ENCODE data around the gene SLC6A11.
A peak's percentile ranks its signal among the peaks of the same experiment; 100 is the strongest.

SLC6A11 gene

DNA sequence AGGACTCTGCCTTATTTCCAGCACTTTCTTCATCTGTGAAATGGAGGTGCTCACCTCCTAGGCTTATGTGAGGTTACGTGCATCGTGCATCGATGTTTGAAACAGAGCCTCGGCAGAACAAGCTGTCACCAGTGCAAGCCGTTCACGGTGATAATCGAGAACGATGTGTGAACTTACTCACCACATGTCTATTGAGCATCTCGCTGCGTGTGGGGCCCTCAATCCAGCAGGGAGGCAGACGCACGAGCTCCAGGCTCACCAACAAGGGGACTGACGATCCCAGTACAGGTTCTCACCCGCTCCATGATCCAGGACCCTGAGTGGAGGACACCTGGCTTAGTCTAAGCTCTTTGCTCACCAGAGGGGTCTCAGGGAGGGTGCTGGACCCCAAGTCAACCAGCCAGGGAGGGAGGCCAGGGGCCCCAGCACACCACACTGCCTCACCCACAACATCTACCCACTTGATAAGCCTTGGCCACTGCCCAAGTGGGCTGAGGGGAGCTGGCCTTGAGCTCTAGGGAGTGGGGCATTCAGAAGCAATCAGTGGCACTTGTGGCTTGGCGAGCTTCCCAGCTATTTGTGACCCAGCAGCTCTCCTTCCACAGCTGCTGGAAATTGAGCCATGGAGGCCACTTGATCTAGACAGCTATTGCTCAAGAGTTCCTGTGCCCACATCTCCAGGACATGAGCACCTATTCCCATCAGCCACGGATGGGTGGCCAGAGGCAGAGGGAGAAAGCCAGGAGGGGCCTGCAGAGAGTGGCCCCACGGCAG, 142.1 kb downstream of the SLC6A11 start:
- DNase-seq: no peak

DNA sequence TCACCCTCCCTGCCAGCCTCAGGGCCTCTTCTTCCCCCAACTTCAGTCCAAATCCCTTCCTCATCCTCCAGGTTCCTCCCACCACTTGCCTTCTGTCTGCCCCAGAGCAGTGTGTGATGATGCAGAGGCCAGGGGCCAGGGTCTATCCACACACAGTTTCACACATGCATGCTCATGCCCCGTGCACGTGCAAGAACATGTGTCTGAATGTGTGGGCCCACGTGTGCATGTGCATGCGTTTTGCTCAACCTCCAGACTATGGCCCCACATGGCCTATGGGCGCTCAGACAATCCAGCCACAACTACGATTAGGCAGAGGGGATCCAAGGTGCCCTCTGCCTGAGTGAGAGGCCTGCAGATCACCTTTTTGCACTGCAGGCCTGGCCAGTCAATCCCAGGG, 144.2 kb downstream of the SLC6A11 start:
- no peak for DNase-seq

DNA sequence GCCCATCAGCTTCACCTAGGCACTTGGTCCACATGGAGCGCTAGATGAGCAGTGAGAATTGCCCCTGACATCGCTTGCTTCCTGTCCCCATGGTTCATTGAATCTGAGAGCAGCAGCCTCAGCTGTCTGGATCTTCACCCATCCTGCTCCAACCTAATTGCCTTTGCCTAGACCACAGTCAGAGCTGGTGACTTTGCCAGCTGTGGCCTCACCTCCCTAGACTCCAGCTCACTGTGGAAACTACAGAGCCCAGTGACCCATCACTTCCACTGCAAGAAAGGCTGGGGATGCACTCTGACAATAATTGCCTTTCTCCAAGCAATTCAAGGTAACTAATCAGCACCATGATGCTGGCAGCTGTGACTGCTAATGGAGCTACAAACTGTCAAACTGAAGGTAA, 145.9 kb downstream of the SLC6A11 start:
- DNase-seq: no peak

DNA sequence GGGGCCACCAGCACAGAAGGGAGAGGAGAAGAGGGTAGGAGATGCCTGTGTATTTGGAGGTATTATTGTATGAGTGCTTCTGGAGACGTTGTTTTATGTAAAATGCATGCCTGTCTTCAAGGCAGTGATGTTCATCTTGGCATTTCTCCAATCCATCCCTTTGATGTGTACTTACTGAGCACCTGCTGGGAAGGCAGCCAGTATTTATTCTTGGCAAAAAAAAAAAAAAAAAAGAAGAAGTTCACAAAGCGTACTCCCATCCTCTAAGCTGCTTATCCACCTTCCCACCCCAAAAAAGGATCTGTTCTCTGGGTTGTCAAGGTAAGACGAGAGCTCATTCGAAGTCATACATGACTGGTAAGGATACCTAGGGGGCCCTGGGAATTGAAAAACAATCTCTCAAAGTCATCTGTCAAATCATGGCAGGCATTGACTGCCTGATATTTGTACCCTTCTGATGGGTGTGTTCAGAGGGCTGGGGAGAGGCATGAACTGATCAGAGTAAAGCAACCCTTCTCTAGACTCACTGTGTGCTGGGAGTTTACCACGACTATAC, 146.5 kb downstream of the SLC6A11 start:
- no peak for DNase-seq

DNA sequence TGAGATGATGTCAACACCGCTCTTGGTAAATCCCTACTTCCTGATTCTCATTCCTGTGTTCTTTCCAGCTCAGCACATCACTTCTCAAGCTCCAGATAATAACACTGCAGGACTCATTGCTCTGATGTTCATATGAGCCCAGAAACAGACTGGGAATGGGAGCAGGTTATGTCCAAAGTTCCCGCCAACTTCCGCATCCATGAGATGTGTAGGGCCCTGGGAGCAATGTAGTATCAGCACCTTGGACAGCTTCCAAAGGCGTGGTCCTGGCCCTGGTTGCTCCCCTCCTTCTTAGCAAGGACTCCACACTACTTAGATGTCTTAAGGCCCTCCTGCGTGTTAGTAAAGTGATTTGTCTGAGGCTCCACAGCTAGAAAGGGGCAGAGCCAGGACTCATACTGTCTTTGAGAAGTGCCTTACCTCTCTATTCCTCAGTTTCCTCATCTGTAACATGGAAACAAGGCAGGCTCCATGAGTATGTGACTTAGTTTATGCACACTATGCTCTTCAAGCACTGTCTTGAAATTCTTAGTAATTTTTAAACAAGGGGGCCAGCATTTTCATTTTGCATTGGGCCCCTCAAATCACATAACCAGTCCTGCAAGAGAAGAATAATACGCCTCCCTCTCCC, 148.6 kb downstream of the SLC6A11 start:
- DNase-seq: no peak

DNA sequence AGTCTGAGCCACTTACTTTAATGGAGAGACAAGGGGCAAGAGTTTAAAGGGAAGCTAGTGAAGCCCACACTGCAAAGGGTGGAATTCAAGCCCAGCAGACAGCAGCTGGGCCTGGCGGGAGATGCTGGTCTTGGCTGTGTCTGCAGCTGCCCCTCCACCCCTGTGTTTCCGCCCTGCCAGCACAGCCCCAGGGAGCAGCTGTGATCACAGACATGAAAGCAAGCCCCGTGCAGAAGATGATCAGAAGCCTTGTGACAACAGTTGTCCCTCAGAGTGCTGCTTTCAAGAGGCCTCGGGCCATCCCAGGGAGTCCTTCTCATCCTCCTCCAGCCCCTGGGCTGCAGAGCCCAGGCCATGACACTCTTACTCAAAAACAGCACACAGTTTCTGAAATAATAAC, 152.4 kb downstream of the SLC6A11 start:
- no peak for DNase-seq

DNA sequence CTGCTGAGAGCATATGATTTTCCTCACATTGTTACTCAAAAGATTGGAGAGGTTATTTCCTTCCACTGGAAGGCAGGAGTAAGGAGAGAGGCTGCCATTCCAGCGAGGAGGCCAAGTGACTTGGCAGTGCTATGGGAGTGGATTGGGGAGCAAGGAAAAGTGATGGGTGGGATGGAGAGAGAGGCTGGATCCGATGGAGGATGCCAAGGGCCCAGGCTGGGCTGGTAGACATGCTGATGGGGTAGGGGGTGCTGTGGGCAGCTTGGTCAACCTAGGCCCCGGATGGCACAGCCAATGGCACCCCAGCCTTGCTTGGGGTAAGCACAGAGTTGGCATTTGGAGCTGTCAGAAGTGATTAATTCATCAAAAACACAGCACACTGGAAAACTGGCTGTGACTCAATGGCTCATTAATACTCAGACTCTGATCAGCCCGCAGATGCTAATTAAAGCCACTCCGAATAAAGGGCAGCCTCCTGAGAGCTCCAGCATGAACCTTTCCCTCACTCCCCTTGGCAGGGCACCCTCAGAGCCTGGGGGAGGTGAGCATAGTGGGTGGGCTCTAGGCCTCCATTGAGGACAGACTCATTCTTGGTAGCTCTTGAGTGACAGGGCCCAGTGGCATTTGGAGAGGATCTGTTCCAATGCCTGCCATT, 154.4 kb downstream of the SLC6A11 start:
- DNase-seq: no peak

DNA sequence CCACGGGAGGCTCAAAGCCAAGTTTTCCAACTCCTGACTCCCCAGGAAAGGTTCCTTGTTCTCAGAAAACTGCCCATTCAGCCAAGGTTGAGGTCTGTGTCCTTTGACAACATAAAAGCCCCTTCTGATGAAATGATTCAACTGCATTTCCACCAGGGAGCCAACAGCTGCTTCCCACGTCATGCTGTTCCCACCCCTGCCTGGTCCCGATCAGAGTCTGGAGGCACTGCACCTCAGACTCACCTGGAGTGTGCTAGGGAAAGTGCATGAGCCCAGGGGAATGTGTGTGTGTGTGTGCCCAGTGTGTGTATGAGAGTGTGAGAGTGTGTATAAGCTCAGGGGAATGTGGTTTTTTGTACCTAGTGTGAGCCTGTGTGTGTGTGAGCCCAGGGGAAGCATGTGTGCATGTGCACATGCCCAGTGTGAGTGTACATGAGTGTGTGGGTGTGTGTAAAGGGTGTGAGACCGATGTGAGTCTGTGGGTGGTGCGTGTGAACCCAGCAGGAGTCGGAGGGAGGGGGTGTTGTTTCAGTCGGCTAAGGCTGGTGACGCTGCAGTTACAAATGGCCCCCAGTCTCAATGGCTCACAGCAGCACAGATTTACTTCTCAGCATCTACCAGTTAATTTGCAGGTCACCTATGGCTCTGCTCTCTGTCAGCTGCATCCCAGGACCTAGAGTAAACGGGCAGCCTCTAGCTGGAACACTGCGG, 156.2 kb downstream of the SLC6A11 start:
- no peak for DNase-seq

DNA sequence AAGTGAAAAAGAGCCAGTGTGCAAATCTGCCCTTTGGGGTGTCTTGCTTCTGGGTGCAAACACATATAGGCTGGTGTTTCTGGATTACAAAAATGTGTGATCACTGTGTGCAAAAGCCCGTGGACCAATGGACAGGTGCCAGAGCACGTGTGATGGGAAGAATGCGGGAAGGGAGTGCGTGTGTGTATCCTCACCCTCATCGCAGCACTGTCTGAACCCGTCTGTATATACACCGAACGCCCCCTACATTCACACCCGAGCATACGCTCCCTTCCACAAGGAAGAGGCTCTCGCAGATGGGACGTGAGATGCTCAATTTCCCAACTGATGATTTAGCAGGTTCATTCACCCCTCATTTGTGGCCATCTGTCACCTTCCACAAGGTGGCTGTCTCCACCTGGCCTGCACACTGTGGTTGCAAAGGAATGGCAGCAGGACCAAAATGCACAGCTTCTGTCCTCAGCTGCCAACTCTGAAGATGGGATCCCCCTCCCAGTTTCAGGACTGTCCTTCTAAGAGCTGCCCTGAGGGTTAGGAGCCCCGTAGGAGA, 157.1 kb downstream of the SLC6A11 start:
- DNase-seq: no peak

DNA sequence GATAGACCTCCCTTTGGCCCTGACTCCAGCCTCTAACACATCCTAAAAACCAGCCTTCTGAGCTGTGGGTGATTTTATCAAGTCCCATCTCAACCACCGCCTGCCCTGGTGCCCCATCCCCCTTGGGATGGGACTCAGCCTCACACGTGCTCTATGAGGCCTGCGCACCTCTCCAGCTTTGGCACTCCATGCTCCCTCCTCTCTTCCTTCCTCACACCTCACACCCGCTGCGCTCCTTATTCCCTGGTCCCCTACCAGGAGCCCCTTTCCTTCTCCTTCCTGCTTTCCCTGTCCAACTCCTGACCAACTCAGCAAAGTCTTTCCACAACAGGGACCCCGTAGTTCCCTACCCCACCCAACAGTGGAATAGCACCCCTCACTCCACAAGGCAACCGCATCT, 158.1 kb downstream of the SLC6A11 start:
- DNase-seq: no peak

DNA sequence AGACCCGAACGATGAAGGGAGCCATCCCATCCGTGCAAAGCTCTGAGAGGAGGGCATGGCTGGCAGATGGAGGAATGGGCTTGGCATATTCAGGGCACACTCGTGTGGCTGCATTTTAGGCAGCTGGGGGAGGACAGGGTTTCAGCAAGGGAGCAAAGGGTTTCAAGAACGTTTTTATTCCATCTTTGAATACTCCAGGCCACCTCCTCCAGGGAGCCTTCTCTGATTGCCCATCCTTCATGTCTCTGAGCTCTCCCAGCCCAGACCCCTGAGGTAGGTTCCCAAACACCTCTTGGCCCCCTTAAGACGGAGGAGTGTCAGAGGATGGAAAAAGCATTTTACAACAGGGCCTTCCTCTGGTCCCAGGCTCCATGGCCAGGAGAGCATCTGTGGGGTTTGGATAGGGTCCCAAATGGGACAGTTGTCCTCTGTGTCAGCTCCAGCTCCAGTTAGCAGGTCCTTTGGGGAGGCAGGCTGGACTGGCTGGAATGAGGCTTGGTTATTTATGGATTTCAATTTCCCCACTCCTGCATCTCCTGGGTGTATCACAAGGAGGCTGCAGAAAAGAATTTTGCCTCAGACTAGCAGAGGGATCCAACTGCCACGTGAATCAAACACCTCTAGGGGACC, 158.8 kb downstream of the SLC6A11 start:
- DNase-seq: no peak

DNA sequence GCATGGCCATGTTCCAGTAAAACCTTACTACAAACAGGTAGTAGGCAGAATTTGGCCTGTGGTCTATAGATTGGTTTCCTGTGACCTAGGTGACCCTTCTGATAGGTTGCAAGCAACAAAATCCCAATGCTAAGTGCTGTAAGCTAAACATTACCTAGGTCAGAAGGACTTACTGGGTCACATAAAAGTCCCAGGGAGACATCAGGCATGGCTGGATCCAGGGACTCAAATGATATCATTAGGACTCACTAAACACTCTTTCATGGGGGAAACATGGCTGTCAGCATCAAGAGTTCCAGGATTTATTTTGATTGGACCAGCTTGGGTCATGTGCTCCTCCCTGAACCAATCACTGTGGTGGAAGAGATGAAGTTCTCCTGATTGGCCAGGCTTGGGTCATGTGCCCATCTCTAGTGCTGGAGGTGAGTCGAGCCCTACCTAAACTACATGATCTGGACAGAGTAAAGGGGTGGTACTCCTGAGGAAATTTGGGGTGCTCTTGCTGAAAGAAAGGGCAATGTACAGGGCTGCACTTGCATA, 159.7 kb downstream of the SLC6A11 start:
- DNase-seq: no peak

DNA sequence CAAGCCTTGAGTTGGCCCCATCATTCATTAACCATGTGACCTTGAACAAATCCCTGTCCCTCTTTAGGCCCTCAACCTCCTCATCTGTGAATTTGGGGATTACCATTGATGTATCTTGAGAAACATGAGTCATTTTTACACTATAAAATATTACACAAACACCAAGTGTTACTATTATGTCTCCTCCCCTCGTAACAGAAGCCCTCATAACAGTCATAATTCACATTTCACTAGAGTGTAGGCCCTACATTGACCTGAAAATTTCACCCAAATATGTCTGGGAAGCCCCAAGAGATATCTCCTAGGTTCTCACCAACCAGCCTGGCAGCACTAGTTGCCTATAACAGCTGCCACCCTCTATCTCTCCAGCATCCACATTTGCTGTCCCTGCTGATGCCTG, 160.7 kb downstream of the SLC6A11 start:
- DNase-seq: no peak

DNA sequence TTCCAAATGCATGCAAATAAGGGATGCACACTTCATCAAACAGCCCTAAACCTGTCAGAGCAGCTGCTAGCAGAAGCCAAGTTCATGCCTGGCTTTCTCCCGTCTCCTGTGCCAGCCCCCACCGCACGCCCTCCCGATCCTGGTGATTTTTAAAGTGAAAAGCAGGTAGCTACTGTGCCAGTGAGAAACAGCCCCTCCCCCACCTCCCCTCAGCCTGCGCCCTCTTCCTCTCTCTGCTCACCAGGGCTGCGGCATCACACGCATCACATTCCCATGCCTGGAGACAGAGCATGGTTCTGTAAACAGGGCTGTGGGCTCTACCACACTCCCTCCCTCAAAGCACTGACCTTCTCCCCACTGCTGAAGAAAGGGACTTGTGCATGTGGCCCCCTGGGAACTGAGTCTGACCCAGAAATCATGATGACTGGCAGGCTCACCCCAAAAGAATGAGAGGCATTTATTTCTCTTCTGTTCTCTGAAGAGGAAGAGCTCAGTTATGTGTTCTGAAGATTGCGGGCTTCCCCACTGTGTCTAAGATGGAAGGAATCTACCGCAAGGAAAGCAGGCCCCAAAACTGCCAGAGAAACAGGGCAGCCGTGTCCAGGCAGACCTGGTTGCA, 162.0 kb downstream of the SLC6A11 start:
- DNase-seq: no peak

DNA sequence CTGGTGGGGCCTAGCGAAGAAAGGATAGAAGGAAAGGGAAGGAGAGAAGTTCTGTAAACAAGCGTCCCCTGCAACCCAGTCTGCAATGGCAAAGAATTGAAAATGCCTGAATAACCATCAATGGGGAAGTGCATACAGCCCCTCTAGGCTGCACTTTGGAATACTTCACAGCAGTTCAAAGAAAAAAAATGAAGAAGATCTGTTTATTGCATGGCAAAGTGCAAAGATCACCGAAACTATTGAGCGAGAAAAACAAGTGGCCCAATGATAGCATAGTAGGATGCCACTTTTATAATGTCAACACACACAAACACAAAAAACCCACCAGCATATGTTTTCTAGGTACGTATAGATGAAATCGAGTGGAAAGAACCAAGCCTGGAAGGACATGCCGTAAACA, 162.9 kb downstream of the SLC6A11 start:
- no peak for DNase-seq

DNA sequence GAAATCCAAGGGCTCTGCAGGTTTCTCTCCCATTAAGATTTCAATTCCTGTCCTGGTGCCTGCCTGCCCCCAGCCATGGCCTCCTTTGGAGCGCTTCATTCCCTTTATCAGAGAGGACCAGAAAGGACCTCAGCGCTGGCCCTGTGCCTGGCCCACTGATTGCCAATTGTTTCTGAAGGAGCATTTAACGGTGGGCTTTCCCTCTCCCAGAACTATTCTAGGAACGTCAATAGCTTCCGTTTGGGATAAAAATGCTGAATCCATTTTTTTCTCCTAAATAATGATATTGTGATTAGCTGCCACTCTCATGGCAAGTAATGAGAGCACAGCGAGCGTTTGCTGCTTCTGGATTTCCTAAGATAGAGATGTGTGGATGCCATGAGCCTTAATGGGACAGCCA, 164.3 kb downstream of the SLC6A11 start:
- no peak for DNase-seq

DNA sequence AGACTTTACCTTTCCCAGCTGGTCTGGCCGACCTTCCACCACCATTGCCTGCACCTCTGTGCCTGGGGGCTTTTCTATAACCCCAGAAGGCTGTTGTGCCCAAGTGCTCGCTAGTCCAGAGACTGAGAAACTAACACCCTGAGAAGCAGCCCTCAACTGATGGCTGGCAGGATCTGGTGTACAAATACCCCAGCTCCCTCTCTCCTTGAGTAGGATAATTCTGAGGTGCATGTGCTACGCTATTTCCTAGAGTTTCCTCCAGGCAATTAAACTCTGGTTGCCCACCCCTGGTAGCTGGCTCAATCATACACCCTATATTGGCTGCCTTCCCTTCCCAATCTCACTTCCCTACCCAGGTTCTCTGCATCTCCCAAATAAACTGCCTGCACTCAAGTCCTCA, 165.0 kb downstream of the SLC6A11 start:
- DNase-seq: no peak

DNA sequence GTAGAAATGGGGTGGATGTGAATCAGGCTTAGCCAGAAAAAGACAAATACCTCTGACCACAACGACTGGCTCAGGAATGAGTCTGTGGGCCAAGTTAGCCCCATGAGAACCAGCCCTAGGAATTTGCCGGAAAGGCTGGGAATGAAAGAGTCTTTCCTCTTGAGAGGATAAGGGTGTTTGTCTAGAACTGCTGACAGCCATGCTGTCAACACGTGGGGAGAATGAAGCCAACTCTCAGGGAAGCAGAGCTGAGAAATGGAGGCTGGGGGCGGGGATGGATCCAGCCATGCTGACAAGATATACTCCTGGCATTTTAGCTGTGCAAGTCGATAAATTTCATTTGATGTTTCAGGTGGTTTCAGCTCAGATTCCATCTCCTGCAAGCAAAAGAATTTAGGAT, 165.9 kb downstream of the SLC6A11 start:
- no peak for DNase-seq

DNA sequence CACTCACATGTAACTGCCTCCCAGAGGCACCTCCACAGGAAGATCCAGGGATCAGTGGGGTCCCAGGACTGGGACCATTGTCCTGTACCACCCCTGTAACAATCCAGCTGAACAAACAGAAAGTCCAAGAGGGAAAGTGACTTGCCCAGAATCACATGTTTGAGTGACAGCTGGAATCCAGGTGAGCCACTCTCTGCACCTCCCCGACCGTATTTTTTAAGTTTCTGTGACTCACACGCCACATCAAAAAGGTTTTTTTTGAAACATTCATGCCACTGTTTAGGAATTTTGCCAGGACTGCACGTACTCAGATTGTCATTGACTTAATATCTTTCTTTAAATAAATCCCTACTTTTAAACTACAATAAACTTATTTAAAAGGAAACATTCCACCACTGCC, 166.8 kb downstream of the SLC6A11 start:
- no peak for DNase-seq

DNA sequence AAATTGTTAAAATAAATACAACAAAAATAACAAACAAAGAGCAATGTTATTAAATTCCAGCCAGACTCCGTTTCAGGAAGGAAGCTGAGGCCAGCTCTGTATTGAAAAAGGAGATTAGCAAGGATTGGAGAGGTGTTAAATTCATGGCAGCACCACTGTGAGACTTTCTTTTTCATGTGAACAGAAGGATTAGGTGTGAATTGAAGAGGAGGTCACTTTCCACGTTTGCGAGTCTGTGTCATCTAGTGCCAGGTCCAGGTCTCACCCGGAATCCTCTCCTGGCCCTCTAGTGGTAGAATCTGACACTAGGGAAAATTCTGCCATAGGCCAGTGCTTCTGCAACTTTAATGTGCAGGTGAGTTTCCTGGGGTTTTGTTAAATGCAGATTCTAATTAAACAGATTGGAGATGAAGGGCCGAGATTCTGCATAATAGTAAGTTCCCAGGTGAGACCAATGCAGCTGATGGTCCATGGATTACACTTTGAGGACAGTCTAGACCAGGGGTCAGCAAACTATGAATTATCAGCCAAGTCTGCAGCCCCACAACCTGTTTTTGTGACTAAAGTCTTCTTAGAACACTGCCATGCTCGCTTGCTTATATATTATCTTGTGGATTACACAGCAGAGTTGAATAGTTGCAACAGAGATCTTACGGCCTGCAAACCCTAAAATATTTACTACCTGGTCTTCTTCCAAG, 167.3 kb downstream of the SLC6A11 start:
- peak; percentile 88 for DNase-seq

DNA sequence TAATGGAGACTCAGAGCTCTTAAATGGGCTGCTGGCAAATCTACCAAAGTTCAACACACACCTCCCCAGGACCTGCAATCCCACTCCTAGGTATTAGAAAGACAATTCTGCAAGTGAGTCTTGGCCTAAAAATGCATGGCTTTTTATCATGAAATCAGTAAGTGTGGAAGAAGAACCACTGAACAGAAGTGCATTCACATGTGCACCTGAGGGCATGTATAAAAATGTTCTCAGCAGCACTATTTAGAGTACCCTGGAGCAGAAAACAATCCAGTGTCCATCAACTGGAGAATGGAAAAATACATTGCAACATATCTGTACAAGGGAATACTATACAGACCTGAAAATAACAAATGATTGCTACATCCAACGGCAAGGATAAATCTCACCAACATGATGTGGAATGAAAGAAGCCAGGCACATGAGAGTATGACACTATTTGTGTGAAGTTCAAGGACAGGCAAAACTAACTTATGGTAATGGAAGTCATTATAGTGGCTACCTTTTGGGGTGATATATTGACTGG, 168.4 kb downstream of the SLC6A11 start:
- no peak for DNase-seq

Measured in 8988T (cell line).